HG03175 (cell line): ENCODE results near the gene TMEM179.
"Not testable (repeated sequence)": the region's sequence is repeated elsewhere in the genome, so short reads cannot be mapped to it uniquely, and the experiment has no call there.

Experiments used
- ATAC-seq: cut with Tn5 transposase; IDR thresholded peaks from one replicate; pipeline ENCODE4 v1.9.1; 2021; ENCODE audit warnings: mild to moderate bottlenecking, moderate library complexity; ENCODE audit not compliant: unreplicated experiment

TMEM179 gene

DNA sequence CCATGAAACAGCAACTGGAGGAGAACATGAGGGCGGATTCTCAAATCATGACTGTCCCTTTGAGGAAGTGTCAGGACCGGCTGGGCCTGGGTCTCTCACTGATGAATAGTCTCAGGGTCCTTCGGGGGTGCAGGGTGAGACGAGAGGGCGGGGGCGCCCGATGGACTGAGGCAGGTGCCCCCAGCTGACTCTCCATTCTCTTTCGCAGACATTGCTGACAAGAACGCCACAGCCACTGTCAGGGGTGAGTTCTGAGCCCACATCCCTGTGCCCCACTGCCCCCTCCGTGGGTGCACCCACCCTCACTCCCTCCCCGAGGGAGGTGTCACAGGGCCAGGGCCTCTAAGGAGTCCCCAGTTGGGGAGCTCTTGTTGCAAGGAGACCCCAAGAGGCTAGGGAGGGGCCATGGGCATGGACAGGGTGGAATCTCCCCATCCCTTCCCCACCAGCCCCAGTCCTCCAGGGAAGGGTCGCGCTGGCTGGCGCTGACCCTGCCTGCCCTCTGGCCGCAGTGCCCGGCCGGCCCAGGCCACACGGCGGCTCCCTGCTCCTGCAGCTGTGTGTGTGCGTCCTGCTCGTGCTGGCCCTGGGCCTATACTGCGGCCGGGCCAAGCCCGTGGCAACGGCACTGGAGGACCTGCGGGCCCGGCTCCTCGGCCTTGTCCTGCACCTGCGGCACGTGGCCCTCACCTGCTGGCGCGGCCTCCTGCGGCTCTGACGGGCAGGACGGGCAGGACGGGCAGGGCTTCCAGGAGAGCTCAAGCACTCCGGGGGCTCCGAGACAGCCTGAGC lies 16.3 kb downstream of the TMEM179 start:
- ATAC-seq, result no peak

DNA sequence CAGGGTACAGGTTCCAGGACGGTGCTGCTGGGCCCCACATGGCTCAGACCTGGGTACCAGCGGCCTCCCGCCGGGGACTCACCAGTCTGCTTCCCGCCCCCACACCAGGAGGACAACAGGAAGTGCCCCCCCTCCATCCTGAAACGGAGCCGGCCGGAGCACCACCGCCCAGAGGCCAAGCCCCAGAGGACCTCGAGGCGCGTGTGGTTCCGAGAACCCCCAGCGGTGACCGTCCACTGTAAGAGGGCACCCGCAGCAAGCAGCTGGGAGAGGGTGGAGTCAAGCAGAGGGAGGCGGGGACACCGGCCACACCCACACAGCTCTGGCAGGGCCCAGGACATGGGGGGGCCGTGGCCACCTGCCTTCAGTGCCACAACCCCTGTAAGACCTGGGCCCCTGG lies 16.9 kb downstream of the TMEM179 start:
- ATAC-seq, result no peak

DNA sequence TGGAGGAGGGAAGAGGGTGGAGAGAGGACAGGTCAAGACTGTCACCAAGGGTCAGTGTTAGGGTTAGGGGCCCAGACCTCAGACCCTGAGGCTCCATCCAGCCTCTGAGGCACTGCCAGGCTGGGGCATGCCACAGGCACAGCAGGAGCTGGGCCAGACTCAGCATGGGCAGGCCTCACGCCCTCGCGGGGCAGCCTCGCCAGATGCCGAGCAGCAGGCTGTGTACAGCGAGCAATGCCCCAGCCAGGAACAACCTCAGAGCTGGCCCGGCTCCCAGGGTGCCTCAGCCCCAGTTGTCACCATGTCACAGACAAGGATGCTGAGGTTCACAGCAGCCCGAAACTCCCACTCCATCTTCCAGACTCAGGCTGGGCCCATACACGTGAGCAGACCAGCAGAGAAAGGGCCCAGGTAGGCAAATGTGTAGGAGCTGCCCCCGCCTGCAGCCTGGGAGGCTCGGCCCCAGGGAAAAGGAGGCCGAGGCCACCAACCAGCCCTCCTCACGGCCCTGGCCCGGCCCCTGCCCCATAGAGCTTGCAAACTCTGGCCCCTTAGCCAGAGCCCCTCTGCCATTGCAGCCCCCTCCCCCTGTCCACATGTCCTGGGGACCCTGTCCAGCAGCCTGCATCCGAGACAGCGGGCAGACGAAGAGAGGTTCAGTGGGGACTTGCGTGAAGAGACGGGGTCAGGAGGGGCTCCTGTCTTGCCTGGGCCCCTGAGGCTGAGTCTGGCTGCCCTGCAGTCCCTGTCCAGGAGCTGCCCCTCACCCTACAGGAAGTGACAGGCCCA lies 17.5 kb downstream of the TMEM179 start:
- ATAC-seq, result no peak

DNA sequence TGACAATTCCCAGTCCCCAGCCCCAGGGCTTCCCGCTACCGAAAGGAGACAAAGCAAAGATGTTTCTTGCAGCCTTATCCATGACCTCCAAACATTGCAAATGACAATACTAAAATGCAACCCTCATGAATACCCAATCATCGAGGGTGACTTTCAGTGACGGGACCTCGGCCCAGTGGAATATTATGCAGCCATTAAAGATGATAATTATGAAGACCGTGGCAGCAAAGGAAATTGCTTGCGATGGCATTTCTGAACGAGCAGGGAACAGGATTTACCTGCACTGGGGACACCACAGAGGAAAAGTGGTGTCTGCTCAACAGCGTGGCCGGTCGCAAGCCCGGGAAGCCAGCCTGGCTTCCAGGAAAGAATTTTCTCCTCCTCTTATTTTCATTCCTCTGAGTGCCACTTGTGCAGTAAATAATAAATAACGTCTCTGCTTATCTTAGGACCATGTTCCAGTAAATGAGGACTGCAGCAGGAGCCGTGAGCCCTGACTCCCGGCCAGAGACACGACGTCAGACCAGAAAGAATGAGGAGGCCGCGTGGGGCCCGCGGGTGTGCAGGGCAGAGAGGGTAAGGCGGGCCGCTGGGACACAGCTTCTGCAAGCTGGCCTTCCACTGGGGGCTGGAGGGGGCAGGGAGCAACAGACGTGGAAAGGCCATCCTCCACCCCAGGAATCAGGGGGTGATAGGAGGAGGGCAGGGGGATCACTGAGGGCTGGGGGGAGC lies 18.4 kb downstream of the TMEM179 start:
- ATAC-seq, result no peak

DNA sequence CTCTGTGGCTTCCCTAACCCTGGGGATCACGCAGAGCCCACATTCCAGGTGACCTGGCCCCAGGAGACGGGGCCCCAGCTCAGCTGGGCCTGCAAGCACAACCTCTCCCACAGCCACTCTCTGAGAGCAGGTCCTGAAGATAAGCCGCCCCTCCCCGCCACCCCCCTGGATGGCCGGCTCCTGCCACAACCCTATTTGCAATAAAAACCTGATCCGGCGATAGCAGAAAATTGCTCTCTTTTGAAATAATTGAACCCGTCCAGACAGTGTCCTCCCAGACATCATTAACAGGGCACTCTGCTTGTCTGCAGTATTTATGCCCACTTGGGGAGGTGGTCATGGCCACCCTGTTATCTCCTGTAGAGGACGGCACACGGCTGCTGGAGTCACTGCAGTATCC lies 20.0 kb downstream of the TMEM179 start:
- ATAC-seq, result no peak

DNA sequence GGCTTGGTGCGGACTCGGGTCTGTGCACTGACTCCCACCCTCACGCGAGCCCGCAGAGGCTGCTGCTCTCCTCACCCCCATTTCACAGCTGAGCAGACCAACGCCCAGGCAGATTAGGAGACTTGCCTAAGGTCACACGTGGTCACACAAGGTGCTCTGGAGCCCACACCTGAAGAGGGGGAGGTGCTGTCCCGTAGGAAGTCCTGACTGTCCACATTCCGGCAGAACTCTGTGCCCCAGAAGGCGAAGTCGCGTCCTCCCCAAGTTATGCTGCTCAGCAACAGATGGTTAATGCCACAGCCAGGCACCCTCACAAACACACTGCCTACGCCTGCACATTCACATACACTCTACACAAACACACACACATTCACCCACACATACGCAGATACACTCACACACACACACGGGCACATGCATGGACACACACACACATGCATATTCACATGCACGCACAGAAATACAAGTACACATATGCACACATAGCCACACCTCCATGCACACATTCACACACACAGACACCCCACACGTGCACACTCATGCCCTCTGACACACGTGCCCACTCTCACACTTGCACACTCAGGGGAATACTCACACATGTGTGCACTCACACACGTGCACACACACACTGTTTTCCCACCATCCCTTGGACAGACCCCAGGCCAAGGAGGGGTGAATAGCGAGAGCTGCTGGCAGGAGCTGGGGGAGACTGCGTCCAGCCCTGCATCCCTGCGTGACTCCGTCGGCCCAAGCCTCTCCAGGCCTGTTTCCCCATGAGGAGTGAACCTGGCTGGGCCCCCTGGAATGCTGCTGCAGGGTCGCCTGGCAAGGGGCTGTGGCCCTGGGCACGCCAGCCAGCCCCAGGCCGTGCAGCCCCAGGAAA lies 20.9 kb downstream of the TMEM179 start:
- ATAC-seq, result no peak

DNA sequence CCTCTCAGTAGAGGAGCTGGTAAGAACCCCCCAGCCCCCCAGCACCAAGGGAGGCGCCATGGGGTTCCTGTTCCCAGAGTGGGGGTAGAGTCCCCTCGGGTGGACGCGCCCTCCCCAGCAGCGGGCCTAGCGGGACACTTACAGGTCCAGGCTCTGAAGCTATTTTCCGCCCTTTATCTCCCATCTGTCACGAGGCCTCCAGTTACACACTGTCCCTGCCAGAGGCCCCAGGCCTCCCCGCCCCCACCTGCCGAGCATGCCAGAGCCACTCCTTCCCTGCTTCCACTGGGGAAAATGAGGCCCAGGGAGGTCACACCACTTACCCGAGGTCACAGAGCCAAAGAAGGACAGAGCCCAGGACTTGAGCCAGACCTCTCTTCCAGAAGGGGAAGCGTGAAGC lies 21.9 kb downstream of the TMEM179 start:
- ATAC-seq, result no peak

DNA sequence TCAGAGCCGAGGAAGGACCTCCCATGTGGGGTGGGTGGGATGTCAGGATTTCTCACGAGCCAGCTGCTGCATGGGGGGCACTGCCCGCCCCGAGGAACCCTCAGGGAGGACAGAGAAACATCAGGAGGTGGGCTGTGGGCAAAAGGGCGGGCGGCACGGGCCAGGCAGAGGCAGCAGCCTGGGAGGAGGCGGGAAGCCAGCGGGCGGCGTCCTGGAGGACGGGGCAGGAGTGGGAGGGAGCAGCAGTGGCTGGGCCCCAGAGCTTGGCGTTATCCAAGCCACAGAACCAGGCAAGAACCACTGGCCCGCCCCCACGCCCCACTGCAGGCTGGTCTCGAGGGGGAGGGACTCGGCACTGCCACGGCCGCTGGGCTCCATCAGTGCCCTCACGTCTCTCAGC lies 22.6 kb downstream of the TMEM179 start:
- no peak for ATAC-seq

DNA sequence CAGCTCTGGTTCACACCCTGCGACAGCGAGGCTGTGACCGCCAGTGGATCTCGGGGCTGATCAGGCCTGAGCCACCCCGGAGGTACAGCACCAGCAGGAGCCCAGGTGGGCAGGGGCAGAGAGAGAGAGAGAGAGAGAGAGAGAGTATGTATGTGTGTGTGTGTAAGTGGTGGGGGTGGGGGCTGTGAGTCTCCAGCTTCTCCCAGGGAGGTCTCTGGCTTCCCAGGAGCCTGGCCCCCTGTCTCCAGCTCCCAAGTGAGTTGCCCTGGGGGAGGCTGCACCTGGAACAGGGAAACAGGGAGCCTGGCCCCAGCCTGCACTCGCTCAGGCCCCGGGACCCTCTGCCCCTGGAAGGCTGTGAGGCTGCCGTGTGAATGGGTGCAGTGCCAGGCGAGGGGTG lies 23.1 kb downstream of the TMEM179 start:
- no peak for ATAC-seq

DNA sequence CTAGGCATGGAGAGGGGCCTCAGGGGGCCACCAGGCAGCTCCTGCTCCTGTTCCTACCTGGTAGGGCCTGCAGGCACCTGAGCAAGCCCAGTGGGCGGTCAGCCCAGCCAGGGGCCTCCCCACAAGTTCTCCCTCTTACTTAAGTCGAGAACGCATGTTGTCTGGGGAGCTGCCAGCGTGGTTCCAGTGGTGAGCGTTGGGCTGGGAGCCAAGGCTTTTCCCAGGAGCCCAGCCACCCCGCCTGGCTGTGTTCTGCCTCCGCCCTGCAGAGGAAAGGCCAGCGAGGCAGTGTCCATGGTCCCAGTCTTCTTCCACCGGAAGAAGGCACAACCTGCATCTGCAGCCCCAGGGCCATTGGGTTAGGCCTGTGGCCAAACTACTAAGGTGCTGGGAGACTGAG lies 23.6 kb downstream of the TMEM179 start:
- ATAC-seq, result no peak

DNA sequence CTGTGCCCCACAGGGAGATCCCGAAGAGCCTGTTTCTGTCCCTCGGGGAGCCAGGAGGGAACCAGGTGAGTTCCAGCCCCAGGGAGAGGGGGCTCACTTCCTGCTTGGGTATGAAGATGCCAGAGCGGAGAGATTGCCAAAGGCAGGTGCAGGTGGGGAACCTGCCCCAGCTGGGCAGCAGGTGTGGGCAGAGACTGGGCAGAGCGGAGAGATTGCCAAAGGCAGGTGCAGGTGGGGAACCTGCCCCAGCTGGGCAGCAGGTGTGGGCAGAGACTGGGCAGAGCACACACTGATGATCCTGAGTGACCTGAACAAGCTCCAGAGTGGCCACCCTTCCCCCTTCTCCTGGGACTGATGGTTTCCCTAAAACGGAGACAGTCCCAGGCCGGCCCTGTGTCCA lies 24.6 kb downstream of the TMEM179 start:
- ATAC-seq, result not testable (repeated sequence)

DNA sequence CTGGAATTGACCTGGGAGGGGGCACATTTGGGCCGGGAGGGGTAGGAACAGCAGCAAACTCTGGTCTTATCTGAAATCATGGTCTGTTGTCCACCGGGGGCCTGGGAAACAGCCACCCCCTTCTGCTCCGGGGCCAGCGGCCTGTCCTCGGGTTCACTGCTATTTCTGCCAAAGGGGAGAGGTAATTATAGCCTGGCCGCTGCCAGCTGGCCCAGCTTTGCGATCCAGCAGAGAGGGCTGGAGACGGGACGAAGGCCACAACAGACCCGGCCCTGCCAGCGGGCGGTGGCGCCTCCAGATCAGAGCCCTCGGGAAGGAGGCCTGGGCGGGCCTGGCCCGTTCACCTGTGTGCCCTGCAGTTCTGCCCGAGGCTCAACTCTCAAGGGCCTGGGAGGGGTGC lies 25.1 kb downstream of the TMEM179 start, which contains the start of gene C14orf180:
Gene C14orf180 (plus strand): TSS at position 258 of the 400 bp plus-strand sequence. CDS start 6,667 bp downstream, outside the sequence.
- ATAC-seq, result no peak

DNA sequence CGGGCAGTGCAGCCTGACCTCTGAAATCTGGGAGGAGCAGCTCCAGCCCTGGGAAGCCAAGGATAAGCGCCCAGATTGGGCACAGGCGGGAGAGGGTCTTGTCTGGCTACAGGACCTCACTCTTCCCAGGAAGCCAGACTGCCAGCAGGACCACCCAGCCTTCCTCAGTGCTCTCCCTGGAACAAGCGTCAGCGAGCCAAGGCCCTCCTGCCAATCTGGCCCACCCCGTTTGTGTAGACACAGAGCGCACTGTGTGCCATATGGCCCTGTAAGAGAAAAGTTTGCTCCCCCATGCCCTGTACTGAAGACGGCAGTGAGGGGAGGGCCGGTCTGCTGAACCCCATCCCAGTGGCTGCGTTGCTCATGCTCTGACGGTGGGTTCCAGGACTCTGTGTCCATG lies 26.3 kb downstream of the TMEM179 start:
- no peak for ATAC-seq

DNA sequence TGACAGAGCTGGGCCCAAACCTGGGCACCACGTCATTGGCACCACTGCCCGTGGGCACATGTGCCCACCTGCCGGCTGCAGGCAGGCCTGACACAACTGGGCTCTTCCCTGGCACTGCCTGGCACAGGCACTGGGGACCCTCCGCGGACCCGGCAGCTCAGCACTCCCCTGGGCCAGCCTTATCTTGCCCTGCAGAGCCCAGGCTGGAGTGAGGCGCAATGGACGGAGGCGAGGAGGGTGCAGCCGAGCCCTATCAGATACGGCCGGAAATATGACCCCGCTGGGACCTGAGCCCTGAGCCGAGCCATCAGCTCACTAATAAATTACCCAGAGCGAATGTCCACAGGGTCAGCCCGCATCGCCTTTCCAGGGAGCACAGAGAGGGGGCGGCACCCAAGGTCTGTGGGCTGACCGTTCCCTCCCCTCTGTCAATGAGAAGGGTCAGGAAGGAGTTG lies 26.7 kb downstream of the TMEM179 start:
- ATAC-seq, result no peak

DNA sequence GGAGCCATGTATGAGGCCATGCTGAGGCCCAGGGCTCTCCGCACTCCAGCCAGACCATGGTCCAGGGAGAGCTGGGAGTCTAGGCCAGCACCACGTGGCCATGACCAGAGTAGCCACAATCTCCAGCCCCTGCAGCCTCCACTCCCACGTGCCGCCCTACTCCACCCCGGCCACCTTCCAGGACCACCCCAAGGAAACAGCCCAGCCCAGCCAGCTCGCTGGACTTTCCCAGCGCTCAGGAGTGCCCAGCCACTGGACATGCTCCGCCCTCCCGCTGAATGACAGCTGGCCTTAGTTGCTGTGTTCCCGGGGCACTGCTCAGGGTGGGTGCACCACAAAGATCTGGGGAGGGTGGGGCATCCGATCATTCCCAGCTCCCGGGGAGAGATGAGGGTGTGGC lies 27.1 kb downstream of the TMEM179 start:
- ATAC-seq, result no peak

DNA sequence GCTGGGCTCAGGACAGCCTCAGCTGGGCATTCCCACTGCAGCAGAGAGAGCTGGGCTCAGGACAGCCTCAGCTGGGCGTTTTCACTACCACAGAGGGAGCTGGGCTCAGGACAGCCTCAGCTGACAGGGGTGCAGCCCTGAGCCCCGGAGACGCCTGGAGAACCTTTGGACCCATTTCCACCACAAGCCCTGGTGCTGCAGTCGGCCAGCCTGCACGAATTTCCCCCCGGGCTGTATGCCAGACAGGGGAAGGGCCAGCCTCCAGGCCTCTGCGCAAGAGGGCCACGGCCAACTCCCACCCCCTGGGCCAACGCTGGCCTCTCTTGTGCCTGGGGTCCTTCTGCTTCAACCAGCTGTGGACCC lies 27.6 kb downstream of the TMEM179 start:
- no peak for ATAC-seq

DNA sequence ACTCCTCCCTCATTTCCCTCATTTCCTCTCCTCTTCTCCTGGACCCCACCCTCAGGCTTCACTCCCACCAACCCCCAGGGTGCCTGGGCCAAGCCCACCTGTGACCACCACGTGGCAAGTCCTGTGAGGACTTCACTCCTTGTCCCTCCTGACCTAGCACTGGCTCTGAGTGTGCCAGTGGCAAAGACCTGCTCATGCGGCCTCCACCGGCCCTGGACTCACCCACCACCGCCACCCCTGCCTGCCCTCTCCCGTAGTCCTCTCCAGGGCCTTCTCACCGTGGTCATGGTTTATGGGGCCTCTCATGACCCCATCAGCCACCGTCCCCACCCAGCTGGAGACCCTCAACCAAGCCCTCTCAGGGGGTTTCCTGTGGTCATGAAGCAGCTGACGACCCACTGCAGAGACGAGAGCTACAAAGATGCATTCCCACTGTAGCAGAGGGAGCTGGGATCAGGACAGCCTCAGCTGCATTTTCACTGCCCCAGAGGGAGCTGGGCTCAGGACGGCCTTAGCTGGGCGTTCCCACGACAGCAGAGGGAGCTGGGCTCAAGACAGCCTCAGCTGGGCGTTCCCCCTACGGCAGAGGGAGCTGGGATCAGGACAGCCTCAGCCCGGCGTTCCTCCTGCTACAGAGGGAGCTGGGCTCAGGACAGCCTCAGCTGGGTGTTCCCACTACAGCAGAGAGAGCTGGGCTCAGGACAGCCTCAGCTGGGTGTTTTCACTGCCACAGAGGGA lies 28.2 kb downstream of the TMEM179 start:
- no peak for ATAC-seq

DNA sequence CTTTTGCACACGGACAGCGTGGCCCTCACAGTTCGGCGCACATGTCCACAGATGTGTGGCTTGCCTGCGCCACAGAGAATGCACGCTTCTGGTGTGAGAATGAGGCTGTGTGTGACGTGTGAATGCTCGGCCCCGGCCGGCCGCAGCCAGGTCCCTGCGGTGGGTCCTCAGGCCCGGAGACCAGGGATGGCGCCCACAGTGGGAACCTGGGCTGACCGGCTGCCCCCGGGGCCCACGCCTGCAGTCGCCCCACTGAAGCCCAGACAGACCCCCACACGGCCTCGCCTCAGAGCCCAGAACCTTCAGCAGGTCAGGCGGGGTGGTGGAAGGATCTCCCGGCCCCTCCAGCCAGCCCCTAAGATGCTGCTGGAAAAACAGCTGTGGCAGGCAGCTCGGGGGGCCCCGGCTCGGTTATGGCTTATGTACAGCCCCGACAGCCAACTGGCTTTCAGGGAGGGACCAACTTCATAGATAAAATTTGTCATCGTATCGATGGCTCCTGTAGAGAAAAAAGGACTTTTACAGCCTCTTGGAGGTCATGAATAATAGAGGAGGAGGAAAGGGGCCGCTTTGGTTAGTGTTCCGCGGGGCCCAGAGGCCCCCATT lies 29.5 kb downstream of the TMEM179 start:
- ATAC-seq, result no peak

DNA sequence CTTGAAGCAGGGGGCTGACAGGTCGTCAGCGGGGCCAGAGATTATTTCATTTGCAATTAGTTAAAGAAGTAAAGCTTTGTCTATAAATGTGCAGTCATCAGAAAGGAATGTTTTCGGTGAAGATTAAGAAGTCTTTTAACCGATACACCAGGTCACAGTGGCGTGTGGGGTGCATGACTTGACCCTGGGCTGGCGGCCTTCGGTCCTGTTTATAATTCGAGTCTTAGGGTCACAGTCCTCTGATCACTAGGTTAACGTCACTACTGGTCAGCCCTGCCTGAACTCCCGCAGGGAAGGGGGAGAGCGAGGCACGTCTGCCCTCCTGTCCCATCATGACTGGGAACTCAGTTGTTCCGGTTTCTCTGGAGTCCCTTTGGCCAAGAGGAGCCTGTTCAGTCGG lies 30.0 kb downstream of the TMEM179 start:
- ATAC-seq, result no peak
